ENCODE results near the gene RPRD1B.

RPRD1B gene

GRCh38 chr20:38121741-38122140, 88.2 kb downstream of the RPRD1B start:
- DNase-seq (ENCODE audit: low spot score), result no peak

GRCh38 chr20:38123021-38123587, 89.6 kb downstream of the RPRD1B start:
- DNase-seq (ENCODE audit: low spot score), result no peak

- no peak for DNase-seq (ENCODE audit: low spot score)
Observed at GRCh38 chr20:38125157-38126056, 91.9 kb downstream of the RPRD1B start.

GRCh38 chr20:38126146-38126921, 92.8 kb downstream of the RPRD1B start:
- no peak for DNase-seq (ENCODE audit: low spot score)

- DNase-seq (ENCODE audit: low spot score), result peak; percentile 90
Observed at GRCh38 chr20:38126932-38127621, 93.5 kb downstream of the RPRD1B start.

GRCh38 chr20:38127920-38128528, 94.5 kb downstream of the RPRD1B start:
- no peak for DNase-seq (ENCODE audit: low spot score)

GRCh38 chr20:38128691-38129090, 95.1 kb downstream of the RPRD1B start:
- DNase-seq (ENCODE audit: low spot score), result no peak

GRCh38 chr20:38129248-38129865, 95.8 kb downstream of the RPRD1B start:
- DNase-seq (ENCODE audit: low spot score), result no peak

GRCh38 chr20:38129893-38130609, 96.5 kb downstream of the RPRD1B start:
- no peak for DNase-seq (ENCODE audit: low spot score)

- no peak for DNase-seq (ENCODE audit: low spot score)
Observed at GRCh38 chr20:38130687-38131587, 97.4 kb downstream of the RPRD1B start.

- DNase-seq (ENCODE audit: low spot score), result no peak
Observed at GRCh38 chr20:38131588-38132121, 98.1 kb downstream of the RPRD1B start.

- no peak for DNase-seq (ENCODE audit: low spot score)
Observed at GRCh38 chr20:38132156-38132909, 98.8 kb downstream of the RPRD1B start.

- no peak for DNase-seq (ENCODE audit: low spot score)
Observed at GRCh38 chr20:38132910-38133501, 99.5 kb downstream of the RPRD1B start.

GRCh38 chr20:38133680-38134426, 100.3 kb downstream of the RPRD1B start:
- no peak for DNase-seq (ENCODE audit: low spot score)

- DNase-seq (ENCODE audit: low spot score), result peak; percentile 79
Observed at GRCh38 chr20:38134427-38135270, 101.1 kb downstream of the RPRD1B start.

GRCh38 chr20:38135271-38135650, 101.7 kb downstream of the RPRD1B start:
- no peak for DNase-seq (ENCODE audit: low spot score)
